Hepatocyte (in vitro differentiated cells): ENCODE results near the gene SHCBP1. TPM values are rescaled to one million over a fixed set of nuclear protein-coding genes. Genes with fewer than 3 reads are reported as not detected.

Experiments
- DNase-seq: peaks from one replicate; pipeline ENCODE4 v3.0.0-alpha.2; 2016; ENCODE audit warnings: low spot score
- H2AFZ ChIP-seq: fragments of 200-600 bp; sonication (generic); 2 replicates; pipeline ENCODE4 v1.6.0; 2016; ENCODE audit warnings: antibody characterized with exemption, mild to moderate bottlenecking
- H3K27ac ChIP-seq: fragments of 200-600 bp; sonication (generic); 2 replicates; pipeline ENCODE4 v1.5.1; 2016; ENCODE audit warnings: mild to moderate bottlenecking
- H3K27me3 ChIP-seq: fragments of 200-600 bp; sonication (generic); 2 replicates; pipeline ENCODE4 v1.6.1; 2016
- H3K36me3 ChIP-seq: fragments of 200-600 bp; sonication (generic); replicated peaks from 2 replicates; pipeline ENCODE4 v1.5.1; 2016; ENCODE audit warnings: low read depth; ENCODE audit not compliant: insufficient read depth
- H3K4me1 ChIP-seq: fragments of 200-600 bp; sonication (generic); 2 replicates; pipeline ENCODE4 v1.5.1; 2016; ENCODE audit warnings: mild to moderate bottlenecking, moderate library complexity; ENCODE audit not compliant: insufficient read depth
- H3K4me2 ChIP-seq: fragments of 200-600 bp; sonication (generic); 2 replicates; pipeline ENCODE4 v1.6.0; 2016
- H3K4me3 ChIP-seq: fragments of 200-600 bp; sonication (generic); 2 replicates; pipeline ENCODE4 v1.5.1; 2016; ENCODE audit warnings: mild to moderate bottlenecking
- H3K79me2 ChIP-seq: fragments of 200-600 bp; sonication (generic); 2 replicates; pipeline ENCODE4 v1.6.0; 2017; ENCODE audit warnings: mild to moderate bottlenecking
- H3K9me2 ChIP-seq: fragments of 200-600 bp; sonication (generic); replicated peaks from 2 replicates; pipeline ENCODE4 v1.6.0; 2017; ENCODE audit warnings: mild to moderate bottlenecking; ENCODE audit not compliant: insufficient read depth
- H3K9me3 ChIP-seq: fragments of 200-600 bp; sonication (generic); 2 replicates; pipeline ENCODE4 v1.5.1; 2016; ENCODE audit warnings: low read depth, mild to moderate bottlenecking
- H4K20me1 ChIP-seq: fragments of 200-600 bp; sonication (generic); 2 replicates; pipeline ENCODE4 v1.6.0; 2016; ENCODE audit warnings: mild to moderate bottlenecking; ENCODE audit not compliant: insufficient read depth, poor library complexity, severe bottlenecking
- CTCF ChIP-seq: fragments of 200-600 bp; sonication (generic); IDR thresholded peaks from 2 replicates; pipeline ENCODE4 v1.5.1; 2016; ENCODE audit warnings: antibody characterized with exemption, mild to moderate bottlenecking; ENCODE audit not compliant: poor library complexity
- EZH2 ChIP-seq: fragments of 200-600 bp; sonication (generic); IDR thresholded peaks from 2 replicates; pipeline ENCODE4 v1.6.1; 2016; ENCODE audit warnings: antibody characterized with exemption, mild to moderate bottlenecking, borderline replicate concordance
- EZH2phosphoT487 ChIP-seq: fragments of 200-600 bp; sonication (generic); IDR thresholded peaks from one replicate; pipeline ENCODE4 v1.6.1; 2018; ENCODE audit warnings: antibody characterized with exemption, mild to moderate bottlenecking, low read depth, moderate library complexity; ENCODE audit not compliant: unreplicated experiment, severe bottlenecking
- WGBS: methylation state at CpG from one replicate; pipeline ENCODE4 v1.1.6; 2016; ENCODE audit warnings: low lambda C conversion rate; ENCODE audit errors: missing lambda C conversion rate; 5-methylcytosine and 5-hydroxymethylcytosine counted together
- polyA plus RNA-seq: library from polyadenylated mRNA; unstranded; fragments of >200 nt; fragmentation: Nextera tagmentation; extraction: Ambion mirVana; gene quantifications from 2 replicates; pipeline ENCODE4 v1.2.1, GENCODE V29; 2016
- total RNA-seq: library from RNA; depleted of rRNA; stranded (reverse); fragments of >200 nt; gene quantifications from 2 replicates; pipeline ENCODE4 v1.2.3, GENCODE V29; 2014

Gene SHCBP1
- total and polyA plus RNA-seq, 2 experiments from 2014 or later = 3.2 to 4.0 TPM

- Histone ChIP-seq H3K9me2 (no peaks in the 10 kb centered on the region), H3K9me3 (no peaks in the 10 kb centered on the region), H3K79me2 (no peaks in the 10 kb centered on the region), H3K4me1 (no peaks in the 10 kb centered on the region), H3K36me3 (no peaks in the 10 kb centered on the region), H3K27me3 (no peaks in the 10 kb centered on the region), H3K4me3 (no peak overlapping the region), H3K27ac (no peak overlapping the region), H2AFZ (no peak overlapping the region), H4K20me1 (no peaks in the 10 kb centered on the region), H3K4me2 (no peak overlapping the region)
- 86% methylated on average over 9 of the region's 9 CpGs for WGBS
- TF ChIP-seq EZH2 = no peak
- no peak for TF ChIP-seq EZH2phosphoT487
- TF ChIP-seq CTCF = no peak
- no peak for DNase-seq
Observed at GRCh38 chr16:46638947-46639925, 18.1 kb upstream of the SHCBP1 start.

- Histone ChIP-seq H3K27ac (no peak overlapping the region), H2AFZ (peak overlapping the region; percentile 58), H3K9me3 (no peaks in the 10 kb centered on the region), H3K4me1 (peaks cover 8% of the 10 kb centered on the region), H3K4me2 (peak overlapping the region; percentile 90), H3K4me3 (no peak overlapping the region), H3K27me3 (no peaks in the 10 kb centered on the region), H3K36me3 (no peaks in the 10 kb centered on the region), H3K9me2 (no peaks in the 10 kb centered on the region), H4K20me1 (no peaks in the 10 kb centered on the region), H3K79me2 (no peaks in the 10 kb centered on the region)
- TF ChIP-seq CTCF = no peak
- TF ChIP-seq EZH2phosphoT487 = no peak
- no peak for TF ChIP-seq EZH2
- WGBS = 24% methylated on average over 32 of the region's 32 CpGs
- DNase-seq = peak; percentile 54
Observed at GRCh38 chr16:46632778-46633733, 11.9 kb upstream of the SHCBP1 start.

- Histone ChIP-seq H2AFZ (peak overlapping the region; percentile 1), H4K20me1 (no peaks in the 10 kb centered on the region), H3K27ac (no peak overlapping the region), H3K36me3 (no peaks in the 10 kb centered on the region), H3K79me2 (no peaks in the 10 kb centered on the region), H3K4me2 (peak overlapping the region; percentile 23), H3K9me3 (no peaks in the 10 kb centered on the region), H3K4me3 (no peak overlapping the region), H3K4me1 (peaks cover 8% of the 10 kb centered on the region), H3K9me2 (no peaks in the 10 kb centered on the region), H3K27me3 (no peaks in the 10 kb centered on the region)
- WGBS = 48% methylated on average over 10 of the region's 10 CpGs
- peak; percentile 24 for DNase-seq
- TF ChIP-seq CTCF (peak; percentile 31), EZH2 (no peak)
Observed at GRCh38 chr16:46629331-46630219, 8.4 kb upstream of the SHCBP1 start.
